CD14-positive monocyte (primary cell): Measurements from ENCODE around the gene RHOBTB3. TPM values are rescaled to one million over a fixed set of nuclear protein-coding genes. Genes with fewer than 3 reads are reported as not detected.

Experiments
- DNase-seq, 3 donors: peaks; one replicate each; pipeline ENCODE4 v3.0.0-alpha.2; 2011 to 2022
- H2AFZ ChIP-seq: 2 replicates; pipeline ENCODE4 v1.6.0; 2012; ENCODE audit warnings: mild to moderate bottlenecking, low read depth, low read length, inconsistent platforms; ENCODE audit not compliant: insufficient read depth, poor library complexity, severe bottlenecking
- H3K27ac ChIP-seq, 2 donors: 1 replicate in 1 of 2; 2 replicates in 1 of 2; pipeline ENCODE4 v1.5.1; 2012 to 2013; ENCODE audit warnings: low read length in 2 of 2, control low read depth in 1 of 2, inconsistent platforms in 1 of 2, low read depth in 1 of 2, mild to moderate bottlenecking in 1 of 2
- H3K27me3 ChIP-seq, 2 donors: one replicate each; pipeline versions ENCODE4 v1.6.0 to v1.6.1; 2011 to 2013; ENCODE audit warnings: low read length in 2 of 2; ENCODE audit not compliant: control insufficient read depth in 2 of 2, insufficient read depth in 2 of 2
- H3K36me3 ChIP-seq, 2 donors: replicated peaks in 1 of 2; 1 replicate in 1 of 2; 2 replicates in 1 of 2; pipeline versions ENCODE4 v1.5.1 to v1.6.1; 2012 to 2013; ENCODE audit warnings: low read length in 2 of 2, control low read depth in 1 of 2, inconsistent platforms in 1 of 2, mild to moderate bottlenecking in 1 of 2; ENCODE audit not compliant: insufficient read depth in 2 of 2, control insufficient read depth in 1 of 2
- H3K4me1 ChIP-seq, 2 donors: 1 replicate in 1 of 2; 2 replicates in 1 of 2; pipeline versions ENCODE4 v1.5.1 to v1.6.1; 2012 to 2013; ENCODE audit warnings: low read length in 2 of 2, control low read depth in 1 of 2, inconsistent platforms in 1 of 2, mild to moderate bottlenecking in 1 of 2, moderate library complexity in 1 of 2; ENCODE audit not compliant: insufficient read depth in 2 of 2, control insufficient read depth in 1 of 2
- H3K4me2 ChIP-seq: replicated peaks from 2 replicates; pipeline ENCODE3; 2012; ENCODE audit warnings: low read length, moderate library complexity, mild to moderate bottlenecking; ENCODE audit not compliant: poor library complexity, severe bottlenecking; ENCODE audit errors: extremely low read depth
- H3K4me3 ChIP-seq, 3 experiments: fragments of 200-600 bp in 1 of 3; sonication (generic) in 1 of 3; replicated peaks in 1 of 3; 1 replicate in 2 of 3; 2 replicates in 1 of 3; pipeline ENCODE4 v1.5.1; 2011 to 2013; ENCODE audit warnings: low read length in 3 of 3, mild to moderate bottlenecking in 3 of 3, control low read depth in 2 of 3, low read depth in 2 of 3, inconsistent platforms in 1 of 3, moderate library complexity in 1 of 3
- H3K79me2 ChIP-seq: 2 replicates; pipeline ENCODE4 v1.6.0; 2012; ENCODE audit warnings: mild to moderate bottlenecking, control low read depth, inconsistent platforms, low read length, moderate library complexity; ENCODE audit not compliant: insufficient read depth
- H3K9ac ChIP-seq: 2 replicates; pipeline ENCODE4 v1.6.0; 2017; ENCODE audit warnings: low read length, mild to moderate bottlenecking; ENCODE audit not compliant: insufficient read depth, poor library complexity, severe bottlenecking
- H3K9me3 ChIP-seq, 2 donors: replicated peaks in 1 of 2; 1 replicate in 1 of 2; 2 replicates in 1 of 2; pipeline versions ENCODE4 v1.5.1 to v1.6.1; 2012 to 2013; ENCODE audit warnings: low read length in 2 of 2, control low read depth in 1 of 2; ENCODE audit not compliant: control insufficient read depth in 1 of 2, insufficient read depth in 1 of 2
- H4K20me1 ChIP-seq: 2 replicates; pipeline ENCODE4 v1.6.0; 2012; ENCODE audit warnings: mild to moderate bottlenecking, low read length, control low read depth, moderate library complexity; ENCODE audit not compliant: insufficient read depth
- H3K27ac Mint-ChIP-seq, 7 donors: one replicate each; pipeline ENCODE4 v1.8.0; 2020; ENCODE audit warnings: mild to moderate bottlenecking in 7 of 7, mixed read lengths in 7 of 7, moderate library complexity in 6 of 7, inconsistent platforms in 2 of 7
- H3K27me3 Mint-ChIP-seq, 3 donors: one replicate each; pipeline ENCODE4 v1.8.0; 2021 to 2022; ENCODE audit warnings: low read depth in 3 of 3, mild to moderate bottlenecking in 3 of 3, mixed read lengths in 3 of 3, moderate library complexity in 3 of 3, inconsistent platforms in 1 of 3
- H3K36me3 Mint-ChIP-seq, 2 donors: one replicate each; pipeline ENCODE4 v1.8.0; 2020; ENCODE audit warnings: mixed read lengths in 2 of 2, inconsistent platforms in 1 of 2, mild to moderate bottlenecking in 1 of 2
- H3K4me1 Mint-ChIP-seq: one replicate; pipeline ENCODE4 v1.8.0; 2020; ENCODE audit warnings: mild to moderate bottlenecking, mixed read lengths
- H3K4me3 Mint-ChIP-seq, 2 donors: one replicate each; pipeline ENCODE4 v1.8.0; 2020; ENCODE audit warnings: mild to moderate bottlenecking in 2 of 2, mixed read lengths in 2 of 2, moderate library complexity in 1 of 2
- H3K9me3 Mint-ChIP-seq, 7 donors: one replicate each; pipeline ENCODE4 v1.8.0; 2020 to 2022; ENCODE audit warnings: mixed read lengths in 7 of 7, mild to moderate bottlenecking in 6 of 7, moderate library complexity in 6 of 7, inconsistent platforms in 2 of 7
- CTCF ChIP-seq: fragments of 200-600 bp; IDR thresholded peaks from one replicate; pipeline ENCODE4 v1.8.0; 2022; ENCODE audit warnings: antibody characterized with exemption, mild to moderate bottlenecking
- WGBS: methylation state at CpG from one replicate; pipeline ENCODE4 v1.1.5; 2013; ENCODE audit warnings: missing lambda C conversion rate; ENCODE audit not compliant: insufficient coverage; 5-methylcytosine and 5-hydroxymethylcytosine counted together
- intact Hi-C, 2 donors: fragments of 100-400 bp; cut with micrococcal nuclease; formaldehyde crosslinking; loops; one replicate each; pipeline versions ENCODE4 v1.15.0 to v1.15.1; 2023
- polyA plus RNA-seq, 3 donors: library from polyadenylated mRNA; depleted of rRNA in 1 of 3; unstranded in 2 of 3; stranded (reverse) in 1 of 3; fragments of 300-500 nt in 2 of 3; fragments of >200 nt in 1 of 3; fragmentation: Illumina TruSeq in 2 of 3; gene quantifications; 1 replicate in 2 of 3; 2 replicates in 1 of 3; pipeline ENCODE4 v1.2.3, GENCODE V29; 2012 to 2021

Gene RHOBTB3
- polyA plus RNA-seq, 3 donors = 0.41 to 1.5 (median 0.63) TPM

- H3K4me3 Mint-ChIP-seq = no peak overlapping the region
- WGBS = no CpG with 5 or more reads among the region's 2 CpGs
- intact Hi-C loops = no loop called here
- H3K4me3 ChIP-seq = no peak overlapping the region
- peaks cover 0 to 2% (median 0%) of the 10 kb centered on the region in 7 donors for H3K9me3 Mint-ChIP-seq
- H3K27ac ChIP-seq = no peak overlapping the region
- H3K4me1 ChIP-seq = peaks cover 7% of the 10 kb centered on the region in 2 donors
- H3K9me3 ChIP-seq = no peaks in the 10 kb centered on the region
- no peak overlapping the region for H3K9ac ChIP-seq
- H3K27me3 ChIP-seq = no peaks in the 10 kb centered on the region
- TF ChIP-seq CTCF = no peak
- H3K4me1 Mint-ChIP-seq = peaks cover 20% of the 10 kb centered on the region
- H2AFZ ChIP-seq = no peak overlapping the region
- no peak overlapping the region for H3K4me2 ChIP-seq
- H4K20me1 ChIP-seq = no peaks in the 10 kb centered on the region
- H3K36me3 Mint-ChIP-seq = peaks cover 0 to 2% of the 10 kb centered on the region in 2 donors
- H3K27me3 Mint-ChIP-seq = peaks cover 0 to 2% (median 0%) of the 10 kb centered on the region in 3 donors
- DNase-seq = no peak
- H3K36me3 ChIP-seq = no peaks in the 10 kb centered on the region
- H3K27ac Mint-ChIP-seq = no peak overlapping the region
- no peaks in the 10 kb centered on the region for H3K79me2 ChIP-seq
Measured at GRCh38 chr5:95743232-95743631, 12.1 kb downstream of the RHOBTB3 start.

GRCh38 chr5:95743877-95744276 lies 12.7 kb downstream of the RHOBTB3 start:
- H3K4me3 ChIP-seq = no peak overlapping the region
- no peak overlapping the region for H3K9ac ChIP-seq
- WGBS = no CpG with 5 or more reads among the region's 1 CpG
- peaks cover under 1 to 3% of the 10 kb centered on the region in 2 donors for H3K4me1 ChIP-seq
- TF ChIP-seq CTCF = no peak
- no peak overlapping the region for H3K27ac ChIP-seq
- Mint-ChIP-seq H3K4me1 (peaks cover 15% of the 10 kb centered on the region), H3K36me3 (peaks cover 0 to 2% of the 10 kb centered on the region in 2 donors), H3K27ac (no peak overlapping the region), H3K4me3 (no peak overlapping the region), H3K9me3 (peaks cover 0 to 2% (median 0%) of the 10 kb centered on the region in 7 donors), H3K27me3 (no peaks in the 10 kb centered on the region)
- intact Hi-C loops = no loop called here
- no peak overlapping the region for H3K4me2 ChIP-seq
- DNase-seq = no peak
- H3K9me3 ChIP-seq = no peaks in the 10 kb centered on the region
- H4K20me1 ChIP-seq = no peaks in the 10 kb centered on the region
- H3K27me3 ChIP-seq = no peaks in the 10 kb centered on the region
- H3K79me2 ChIP-seq = no peaks in the 10 kb centered on the region
- no peak overlapping the region for H2AFZ ChIP-seq
- no peaks in the 10 kb centered on the region for H3K36me3 ChIP-seq
